Sigmoid colon (tissue), 4 donors: ENCODE measurements around the gene PER3.

Source experiments
- CTCF ChIP-seq, 4 experiments: fragments of 450-650 bp in 3 of 4; fragments of 200-600 bp in 1 of 4; IDR thresholded peaks; one replicate each; pipeline ENCODE4 v1.5.1; 2016 to 2019; ENCODE audit warnings: antibody characterized with exemption in 4 of 4, mild to moderate bottlenecking in 3 of 4, moderate library complexity in 2 of 4
- POLR2A ChIP-seq, 2 donors: fragments of 450-650 bp; IDR thresholded peaks; one replicate each; pipeline ENCODE4 v1.6.1; 2016; ENCODE audit warnings: antibody characterized with exemption in 2 of 2, mild to moderate bottlenecking in 2 of 2, moderate library complexity in 2 of 2
- POLR2AphosphoS5 ChIP-seq, 4 donors: sonication (generic); formaldehyde crosslinking; IDR thresholded peaks; one replicate each; pipeline ENCODE4 v1.6.1; 2017; ENCODE audit warnings: antibody characterized with exemption in 4 of 4

- TF ChIP-seq CTCF (IDR thresholded peaks at IDR 0.05) (no peak), POLR2A (IDR thresholded peaks at IDR 0.05) (no peak), POLR2AphosphoS5 (IDR thresholded peaks at IDR 0.05) (no peak)
Measured at GRCh38 chr1:7857985-7858384, 73.9 kb downstream of the PER3 start.
